ENCODE results near the gene CTDSPL. TPM values are rescaled to one million over a fixed set of nuclear protein-coding genes. Genes with fewer than 3 reads are reported as not detected.

The CTDSPL gene
- total RNA-seq, 8 experiments from 2014 or later: 6.6 to 31.9 (median 12.6) TPM

DNA sequence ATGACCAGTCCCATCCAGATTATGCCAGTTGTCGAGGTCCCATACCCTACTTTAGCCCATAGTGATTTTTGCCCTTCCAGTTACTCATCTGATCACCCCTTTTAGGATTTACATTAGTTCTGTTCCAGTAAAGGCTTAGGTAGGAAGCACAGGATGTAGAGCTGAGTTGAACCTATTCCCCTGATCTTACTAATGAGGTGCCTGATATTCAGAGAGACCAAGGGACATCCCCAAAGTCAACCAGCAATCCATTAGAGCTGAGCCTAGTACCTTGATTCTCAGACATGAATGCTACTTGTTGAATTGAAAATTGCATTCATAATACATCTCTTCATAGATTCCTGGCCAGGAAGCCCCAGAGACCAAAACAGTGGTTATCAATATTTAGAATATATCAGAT is 24.7 kb downstream of the CTDSPL start:
- no peak for ATAC-seq (replicated peaks in 6 of 8)
- WGBS, 10 experiments: 80 to 100% (median 100%) methylated on average over 1 of the region's 1 CpG; no CpG with 5 or more reads in 5 of the 10 experiments
- in situ Hi-C loops (cut with MboI; ENCODE audit: low pct_unique_long_range_greater_than_20kb in 2 of 9, low sequenced_read_pairs in 9 of 9, unreplicated experiment in 9 of 9): no loop called here
- no peak overlapping the region for H3K27ac ChIP-seq
- H3K4me3 ChIP-seq: no peak overlapping the region
- H3K4me1 ChIP-seq (replicated peaks in 1 of 2): no peaks in the 10 kb centered on the region

DNA sequence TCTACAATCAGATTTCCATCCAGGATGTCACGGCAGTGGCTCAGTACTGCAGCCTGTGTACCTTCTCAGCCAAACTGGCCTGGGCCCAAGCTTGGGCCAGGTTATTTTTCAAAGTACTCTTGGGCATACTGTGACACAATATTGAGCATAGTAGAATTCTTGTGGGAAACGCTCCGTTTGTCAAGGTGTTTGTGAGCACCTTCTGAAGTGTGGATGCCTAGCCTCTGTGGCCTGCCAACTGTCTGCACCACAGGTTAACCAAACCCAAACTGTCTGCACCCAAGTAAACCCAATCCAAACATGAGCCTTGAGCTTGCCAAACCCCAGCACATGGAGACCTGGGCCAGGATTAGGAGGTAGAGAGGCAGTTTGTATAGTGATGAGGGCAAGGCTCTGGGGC is 25.4 kb downstream of the CTDSPL start:
- no peak for ATAC-seq (replicated peaks in 6 of 8)
- no peak overlapping the region for H3K4me3 ChIP-seq
- WGBS, 10 experiments: 77 to 100% (median 80%) methylated on average over 1 to 3 of the region's 3 CpGs; no CpG with 5 or more reads in 5 of the 10 experiments
- in situ Hi-C loops (cut with MboI; ENCODE audit: low pct_unique_long_range_greater_than_20kb in 2 of 9, low sequenced_read_pairs in 9 of 9, unreplicated experiment in 9 of 9): no loop called here
- H3K27ac ChIP-seq: no peak overlapping the region
- H3K4me1 ChIP-seq (replicated peaks in 1 of 2): no peaks in the 10 kb centered on the region

DNA sequence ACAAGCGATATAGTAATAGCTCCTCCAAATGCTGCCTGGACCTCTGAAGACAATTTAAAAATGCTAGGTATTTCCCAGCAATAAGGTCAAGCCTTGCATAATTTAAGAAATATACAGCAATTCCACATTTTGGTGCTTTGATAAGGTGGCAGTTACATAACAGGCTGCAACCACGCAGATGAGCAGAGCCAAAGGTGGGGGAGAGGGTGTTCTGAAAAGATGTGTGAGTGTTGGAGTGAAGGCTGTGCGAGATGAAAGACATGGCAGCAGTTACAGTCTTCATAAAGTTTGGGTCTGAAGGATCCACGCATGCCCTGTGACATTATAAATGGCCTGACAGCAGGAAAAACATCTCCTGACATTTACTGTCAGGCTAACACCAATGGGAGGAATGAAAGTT is 26.1 kb downstream of the CTDSPL start:
- 73 to 100% (median 100%) methylated on average over 1 to 3 of the region's 4 CpGs; no CpG with 5 or more reads in 1 of the 10 experiments for WGBS, 10 experiments
- H3K4me3 ChIP-seq: no peak overlapping the region
- no peak for ATAC-seq (replicated peaks in 6 of 8)
- no peak overlapping the region for H3K27ac ChIP-seq
- no peaks in the 10 kb centered on the region for H3K4me1 ChIP-seq (replicated peaks in 1 of 2)
- in situ Hi-C loops (cut with MboI; ENCODE audit: low pct_unique_long_range_greater_than_20kb in 2 of 9, low sequenced_read_pairs in 9 of 9, unreplicated experiment in 9 of 9): no loop called here

DNA sequence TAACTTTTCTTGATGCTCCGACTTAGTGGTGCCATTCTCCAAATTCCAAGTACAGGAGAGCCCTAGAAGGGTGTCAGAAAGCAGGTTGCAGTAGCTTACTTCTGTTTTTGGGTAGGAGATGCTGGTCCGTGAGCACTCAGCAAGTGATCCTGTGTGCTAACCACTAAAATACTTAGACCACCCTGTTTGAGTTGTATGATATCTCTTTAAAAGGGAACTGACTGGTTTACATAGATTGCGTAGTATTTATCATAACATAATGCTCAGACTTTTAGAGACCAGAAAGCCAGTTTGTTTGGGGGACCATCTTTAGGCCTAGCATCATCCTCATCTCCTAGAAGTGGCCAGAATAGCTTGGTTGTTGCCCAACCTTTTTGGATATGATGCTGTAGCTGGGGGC is 26.7 kb downstream of the CTDSPL start:
- no peak overlapping the region for H3K4me3 ChIP-seq
- H3K27ac ChIP-seq: no peak overlapping the region
- ATAC-seq (replicated peaks in 6 of 8): no peak
- no peaks in the 10 kb centered on the region for H3K4me1 ChIP-seq (replicated peaks in 1 of 2)
- 80 to 100% (median 95%) methylated on average over 1 to 3 of the region's 3 CpGs; no CpG with 5 or more reads in 1 of the 10 experiments for WGBS, 10 experiments
- in situ Hi-C loops (cut with MboI; ENCODE audit: low pct_unique_long_range_greater_than_20kb in 2 of 9, low sequenced_read_pairs in 9 of 9, unreplicated experiment in 9 of 9): no loop called here

- WGBS, 10 experiments: 63 to 100% (median 94%) methylated on average over 2 to 5 of the region's 5 CpGs
- in situ Hi-C loops (cut with MboI; ENCODE audit: low pct_unique_long_range_greater_than_20kb in 2 of 9, low sequenced_read_pairs in 9 of 9, unreplicated experiment in 9 of 9): no loop called here
- ATAC-seq (replicated peaks in 6 of 8): no peak
- no peak overlapping the region for H3K27ac ChIP-seq
- H3K4me1 ChIP-seq (replicated peaks in 1 of 2): no peaks in the 10 kb centered on the region
- no peak overlapping the region for H3K4me3 ChIP-seq
Observed at GRCh38 chr3:37890522-37890921, 28.8 kb downstream of the CTDSPL start.

GRCh38 chr3:37891227-37891626 is 29.5 kb downstream of the CTDSPL start:
- WGBS, 10 experiments: 60 to 100% (median 89%) methylated on average over 1 to 2 of the region's 3 CpGs; no CpG with 5 or more reads in 5 of the 10 experiments
- no peak for ATAC-seq (replicated peaks in 6 of 8)
- no peaks in the 10 kb centered on the region for H3K4me1 ChIP-seq (replicated peaks in 1 of 2)
- in situ Hi-C loops (cut with MboI; ENCODE audit: low pct_unique_long_range_greater_than_20kb in 2 of 9, low sequenced_read_pairs in 9 of 9, unreplicated experiment in 9 of 9): no loop called here
- no peak overlapping the region for H3K4me3 ChIP-seq
- no peak overlapping the region for H3K27ac ChIP-seq

GRCh38 chr3:37892927-37893600 is 31.4 kb downstream of the CTDSPL start:
- no peak overlapping the region for H3K27ac ChIP-seq

DNA sequence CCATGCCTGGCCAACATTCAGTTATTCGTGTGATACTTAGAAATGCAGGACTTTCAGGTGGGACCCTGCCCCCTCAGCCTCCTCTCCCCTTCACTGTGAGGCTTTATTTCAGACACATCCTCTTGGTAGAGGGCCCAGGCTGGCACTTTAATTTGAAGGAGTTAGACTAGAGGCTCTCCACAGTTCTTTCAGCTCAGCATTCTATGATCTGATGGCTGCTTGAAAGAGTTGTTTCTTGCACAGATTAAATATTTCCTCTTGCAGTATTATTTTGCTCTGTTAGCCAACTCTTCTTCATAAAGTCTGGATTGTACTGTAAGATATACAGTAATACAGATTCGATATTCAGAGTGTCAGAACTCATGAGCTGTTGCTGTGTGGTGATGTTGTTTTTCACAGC is 35.1 kb downstream of the CTDSPL start:
- Histone ChIP-seq H3K27ac (no peak overlapping the region), H3K4me3 (no peak overlapping the region), H3K4me1 (replicated peaks in 1 of 2) (no peaks in the 10 kb centered on the region)
- WGBS, 10 experiments: 38 to 100% (median 77%) methylated on average over 1 to 2 of the region's 2 CpGs; no CpG with 5 or more reads in 2 of the 10 experiments
- no peak for ATAC-seq (replicated peaks in 6 of 8)
- in situ Hi-C loops (cut with MboI; ENCODE audit: low pct_unique_long_range_greater_than_20kb in 2 of 9, low sequenced_read_pairs in 9 of 9, unreplicated experiment in 9 of 9): no loop called here

More at GRCh38 chr3:37892927-37893600, 31.4 kb downstream of the CTDSPL start:
- Histone ChIP-seq H3K4me1 (replicated peaks in 1 of 2) (no peaks in the 10 kb centered on the region), H3K4me3 (no peak overlapping the region)
- in situ Hi-C loops (cut with MboI; ENCODE audit: low pct_unique_long_range_greater_than_20kb in 2 of 9, low sequenced_read_pairs in 9 of 9, unreplicated experiment in 9 of 9): no loop called here
- ATAC-seq (replicated peaks in 6 of 8): peak in 3 of 8 experiments; percentile 35 to 58 (median 57)
- 0 to 85% (median 44%) methylated on average over 1 to 3 of the region's 3 CpGs; no CpG with 5 or more reads in 1 of the 10 experiments for WGBS, 10 experiments

DNA sequence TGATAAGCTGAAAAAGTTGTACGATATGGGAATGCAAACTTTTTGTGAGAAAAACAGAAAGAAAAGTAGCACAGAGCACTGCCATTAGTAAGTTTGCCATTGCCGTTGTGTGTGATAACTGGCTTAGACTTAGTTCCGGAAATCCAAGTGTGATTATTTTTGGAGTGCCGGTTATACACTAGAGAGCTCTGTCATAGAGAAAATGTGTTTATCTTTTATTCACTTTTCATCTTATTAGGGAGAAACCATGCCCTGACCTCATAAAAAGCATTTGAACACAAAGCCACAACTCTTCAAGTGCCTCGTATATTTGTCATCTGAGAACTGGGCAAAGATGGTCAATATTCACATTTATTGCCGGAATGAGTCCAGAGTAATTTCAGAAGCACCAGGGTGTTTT is 36.1 kb downstream of the CTDSPL start:
- in situ Hi-C loops (cut with MboI; ENCODE audit: low pct_unique_long_range_greater_than_20kb in 2 of 9, low sequenced_read_pairs in 9 of 9, unreplicated experiment in 9 of 9): no loop called here
- no peak for ATAC-seq (replicated peaks in 6 of 8)
- Histone ChIP-seq H3K27ac (no peak overlapping the region), H3K4me1 (replicated peaks in 1 of 2) (no peaks in the 10 kb centered on the region), H3K4me3 (no peak overlapping the region)
- WGBS, 10 experiments: 90 to 100% (median 100%) methylated on average over 1 to 6 of the region's 6 CpGs

DNA sequence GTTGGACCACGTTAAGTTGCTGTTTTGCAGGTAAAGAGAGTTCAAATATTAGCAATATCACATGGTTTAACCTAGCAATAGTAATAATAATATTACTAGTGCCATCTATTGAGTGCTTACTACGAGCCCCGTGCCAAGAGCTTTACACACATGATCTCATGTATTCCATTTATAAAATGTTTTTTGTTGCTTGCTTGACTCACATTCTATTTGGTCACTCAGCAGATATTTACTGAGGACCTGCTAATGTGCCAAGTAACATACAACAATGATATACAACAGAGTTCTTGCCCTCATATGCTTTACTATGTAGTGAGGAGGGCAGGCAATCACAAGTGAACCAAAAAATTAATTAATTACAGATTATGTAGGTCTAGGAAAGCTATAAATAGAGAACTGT is 36.7 kb downstream of the CTDSPL start:
- no peak overlapping the region for H3K27ac ChIP-seq
- H3K4me3 ChIP-seq: no peak overlapping the region
- H3K4me1 ChIP-seq (replicated peaks in 1 of 2): no peaks in the 10 kb centered on the region
- in situ Hi-C loops (cut with MboI; ENCODE audit: low pct_unique_long_range_greater_than_20kb in 2 of 9, low sequenced_read_pairs in 9 of 9, unreplicated experiment in 9 of 9): no loop called here
- 85 to 100% (median 100%) methylated on average over 1 to 3 of the region's 3 CpGs; no CpG with 5 or more reads in 1 of the 10 experiments for WGBS, 10 experiments
- no peak for ATAC-seq (replicated peaks in 6 of 8)

DNA sequence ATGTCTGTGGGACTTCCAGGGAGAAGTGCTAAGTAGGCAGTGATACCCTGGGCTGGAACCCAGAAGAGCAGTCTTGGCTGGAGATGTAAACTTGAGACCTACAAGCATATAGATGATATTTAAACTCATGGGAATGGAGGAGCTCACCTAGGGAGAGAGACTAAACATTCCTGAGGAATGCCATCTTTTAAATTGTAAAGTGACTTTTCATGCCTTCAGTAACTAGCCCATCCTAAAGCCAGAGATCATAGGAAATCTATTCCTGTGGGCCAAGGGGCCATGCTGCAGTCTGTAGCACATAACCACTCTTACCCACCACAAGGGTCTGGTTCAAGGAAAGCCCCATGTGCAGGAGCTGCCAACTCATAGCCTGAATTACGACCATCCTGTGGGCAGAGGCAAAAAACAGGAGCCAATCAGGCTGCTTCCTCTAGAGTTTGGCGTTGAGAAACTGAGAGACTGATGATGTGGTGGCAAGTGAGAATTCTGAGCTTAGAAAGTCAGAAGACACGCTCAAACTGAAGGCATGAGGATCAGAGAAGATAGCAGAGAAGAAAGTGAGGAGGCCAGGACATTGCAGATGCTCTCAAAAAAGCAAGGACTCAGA is 37.5 kb downstream of the CTDSPL start:
- ATAC-seq (replicated peaks in 6 of 8): no peak
- peaks cover 2 to 4% of the 10 kb centered on the region in 2 donors for H3K4me1 ChIP-seq (replicated peaks in 1 of 2)
- in situ Hi-C loops (cut with MboI; ENCODE audit: low pct_unique_long_range_greater_than_20kb in 2 of 9, low sequenced_read_pairs in 9 of 9, unreplicated experiment in 9 of 9): no loop called here
- H3K4me3 ChIP-seq: no peak overlapping the region
- H3K27ac ChIP-seq: no peak overlapping the region
- 60 to 100% (median 97%) methylated on average over 1 to 3 of the region's 3 CpGs; no CpG with 5 or more reads in 4 of the 10 experiments for WGBS, 10 experiments

DNA sequence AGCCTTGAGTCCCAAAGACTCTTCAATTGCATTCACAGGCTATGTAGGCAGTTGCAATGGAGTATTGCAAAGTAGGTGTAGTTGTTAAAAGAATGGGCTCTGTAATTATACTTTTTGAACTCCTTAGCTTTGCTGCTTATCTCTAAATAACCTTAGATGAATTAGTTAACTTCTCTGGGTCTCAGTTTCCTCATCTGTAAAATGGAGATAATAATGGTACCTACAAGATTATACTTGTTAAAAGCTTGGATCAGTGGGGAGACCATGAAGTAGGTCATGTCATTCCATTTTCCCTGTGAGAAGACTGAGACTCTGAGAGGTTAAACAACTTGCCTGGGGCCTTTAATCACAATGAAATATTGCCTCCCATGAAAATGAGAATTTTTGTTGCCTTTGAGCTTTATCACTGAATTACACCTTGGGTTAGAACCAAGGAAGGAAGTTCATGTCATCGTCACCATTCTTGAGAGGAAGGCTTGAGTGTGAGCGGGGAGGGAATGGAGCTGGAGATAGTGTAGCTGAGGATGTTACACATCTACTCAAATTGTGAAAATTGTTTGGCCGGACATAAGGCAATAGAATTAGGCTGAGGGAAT is 38.1 kb downstream of the CTDSPL start:
- no peak overlapping the region for H3K27ac ChIP-seq
- H3K4me1 ChIP-seq (replicated peaks in 1 of 2): peaks cover 7 to 10% of the 10 kb centered on the region in 2 donors
- H3K4me3 ChIP-seq: no peak overlapping the region
- 83 to 100% (median 100%) methylated on average over 1 to 3 of the region's 3 CpGs; no CpG with 5 or more reads in 1 of the 10 experiments for WGBS, 10 experiments
- no peak for ATAC-seq (replicated peaks in 6 of 8)
- in situ Hi-C loops (cut with MboI; ENCODE audit: low pct_unique_long_range_greater_than_20kb in 2 of 9, low sequenced_read_pairs in 9 of 9, unreplicated experiment in 9 of 9): no loop called here

GRCh38 chr3:37901721-37902120 is 40.0 kb downstream of the CTDSPL start:
- H3K4me1 ChIP-seq (replicated peaks in 1 of 2): peaks cover 24 to 27% of the 10 kb centered on the region in 2 donors
- H3K4me3 ChIP-seq: no peak overlapping the region
- 92 to 100% (median 100%) methylated on average over 1 to 2 of the region's 2 CpGs; no CpG with 5 or more reads in 5 of the 10 experiments for WGBS, 10 experiments
- ATAC-seq (replicated peaks in 6 of 8): no peak
- in situ Hi-C loops (cut with MboI; ENCODE audit: low pct_unique_long_range_greater_than_20kb in 2 of 9, low sequenced_read_pairs in 9 of 9, unreplicated experiment in 9 of 9): no loop called here
- no peak overlapping the region for H3K27ac ChIP-seq
